ENCODE results near the gene EEF1E1.

Gene EEF1E1

DNA sequence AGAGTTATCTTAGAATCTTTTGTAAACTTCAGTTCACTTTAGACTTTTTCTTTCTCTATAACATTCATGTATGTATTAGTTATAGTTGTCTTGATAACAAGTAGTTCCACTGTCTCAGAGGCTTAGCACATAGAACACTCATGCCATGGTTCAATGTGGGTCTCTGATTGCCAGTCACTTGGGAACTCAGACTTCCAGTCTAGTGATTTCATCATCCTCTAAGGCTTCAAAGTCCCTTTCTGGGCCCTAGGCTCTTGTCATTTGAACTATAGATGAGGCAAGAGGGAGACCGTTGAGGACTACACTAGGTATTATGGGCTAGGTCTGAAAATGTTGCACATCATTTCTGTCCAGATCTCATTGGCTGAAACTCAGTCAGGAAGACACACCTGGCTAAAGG, 8.4 kb upstream of the EEF1E1 start:
- no peaks in the 10 kb centered on the region for H3K79me1 ChIP-seq (replicated peaks; ENCODE audit: low read length, poor library complexity, severe bottlenecking)
- H4K8ac ChIP-seq (ENCODE audit: low read length) = no peak overlapping the region
- H3K27ac ChIP-seq (ENCODE audit: low read length, poor library complexity, severe bottlenecking) = no peak overlapping the region
- H2BK120ac ChIP-seq (ENCODE audit: low read depth, low read length) = no peak overlapping the region
- H4K91ac ChIP-seq (ENCODE audit: low read length) = no peak overlapping the region
- no peaks in the 10 kb centered on the region for H3K36me3 ChIP-seq (ENCODE audit: control insufficient read depth in 1 of 2, insufficient read depth in 2 of 2, low read depth in 1 of 2, low read length in 2 of 2)
- no peak for DNase-seq
- no peak overlapping the region for H2AK5ac ChIP-seq (ENCODE audit: low read length, severe bottlenecking)
- H3K27me3 ChIP-seq (ENCODE audit: control insufficient read depth in 1 of 2, insufficient read depth in 1 of 2, low read length in 2 of 2) = peaks cover 0 to 8% of the 10 kb centered on the region in 2 experiments
- H3K23ac ChIP-seq (ENCODE audit: low read length in 2 of 2) = no peak overlapping the region
- no peak overlapping the region for H3K9ac ChIP-seq (ENCODE audit: low read length)
- no peak overlapping the region for H3K4ac ChIP-seq (ENCODE audit: low read depth in 1 of 2, low read length in 2 of 2)
- H3K4me3 ChIP-seq (ENCODE audit: insufficient read depth in 1 of 2, low read depth in 1 of 2, low read length in 2 of 2) = no peak overlapping the region
- no peak overlapping the region for H3K18ac ChIP-seq (ENCODE audit: low read depth in 1 of 2, low read length in 2 of 2)
- no peak overlapping the region for H3K4me2 ChIP-seq (ENCODE audit: low read length, poor library complexity, severe bottlenecking)
- H2BK5ac ChIP-seq (ENCODE audit: low read depth, low read length, poor library complexity, severe bottlenecking) = no peak overlapping the region
- no peak overlapping the region for H2AFZ ChIP-seq (ENCODE audit: low read depth, low read length)
- H2BK15ac ChIP-seq (ENCODE audit: low read depth, poor library complexity, severe bottlenecking) = no peak overlapping the region
- H2BK12ac ChIP-seq (ENCODE audit: low read length in 2 of 2) = no peak overlapping the region
- peaks cover 6% of the 10 kb centered on the region for H3K4me1 ChIP-seq (ENCODE audit: control insufficient read depth, insufficient read depth, low read depth, low read length)
- whole genome bisulfite sequencing = 95% methylated on average over 1 of the region's 1 CpG
- H3K9me3 ChIP-seq (ENCODE audit: control insufficient read depth, low read length) = peaks cover 3% of the 10 kb centered on the region
- H3K14ac ChIP-seq (ENCODE audit: low read length in 2 of 2) = no peak overlapping the region

DNA sequence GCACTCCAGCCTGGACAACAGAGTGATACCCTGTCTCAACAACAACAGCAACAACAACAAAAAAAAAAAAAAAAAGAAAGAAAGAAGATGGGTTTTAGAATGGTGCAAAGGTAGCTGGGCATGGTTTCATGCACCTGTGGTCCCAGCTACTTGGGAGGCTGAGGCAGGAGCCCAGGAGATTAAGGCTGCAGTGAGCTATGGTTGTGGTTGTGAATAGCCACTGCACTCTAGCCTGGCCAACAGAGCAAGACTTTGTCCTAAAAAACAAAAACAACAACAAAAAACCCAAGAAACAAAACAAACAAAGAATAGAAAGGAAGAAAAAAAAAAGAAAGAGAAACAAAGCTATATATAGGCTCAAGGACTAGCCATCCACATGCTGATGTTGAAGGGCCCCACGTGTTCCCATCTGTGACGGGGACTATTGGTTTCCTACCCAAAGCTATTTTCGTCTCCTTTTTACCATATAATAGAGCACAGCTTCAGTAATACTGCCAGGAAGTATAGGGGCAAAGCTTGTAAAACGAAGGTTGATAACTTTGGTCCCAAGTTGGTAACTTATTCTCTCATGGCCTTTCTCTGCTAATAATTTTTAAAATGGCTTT, 7.9 kb upstream of the EEF1E1 start:
- Histone ChIP-seq H3K79me1 (replicated peaks; ENCODE audit: low read length, poor library complexity, severe bottlenecking) (no peaks in the 10 kb centered on the region), H3K27ac (ENCODE audit: low read length, poor library complexity, severe bottlenecking) (no peak overlapping the region), H3K4me2 (ENCODE audit: low read length, poor library complexity, severe bottlenecking) (no peak overlapping the region), H2BK15ac (ENCODE audit: low read depth, poor library complexity, severe bottlenecking) (no peak overlapping the region), H3K36me3 (ENCODE audit: control insufficient read depth in 1 of 2, insufficient read depth in 2 of 2, low read depth in 1 of 2, low read length in 2 of 2) (no peaks in the 10 kb centered on the region), H3K23ac (ENCODE audit: low read length in 2 of 2) (no peak overlapping the region), H3K27me3 (ENCODE audit: control insufficient read depth in 1 of 2, insufficient read depth in 1 of 2, low read length in 2 of 2) (peaks cover 0 to 8% of the 10 kb centered on the region in 2 experiments), H3K9me3 (ENCODE audit: control insufficient read depth, low read length) (no peaks in the 10 kb centered on the region), H2AK5ac (ENCODE audit: low read length, severe bottlenecking) (no peak overlapping the region), H3K4me1 (ENCODE audit: control insufficient read depth, insufficient read depth, low read depth, low read length) (peaks cover 6% of the 10 kb centered on the region), H2AFZ (ENCODE audit: low read depth, low read length) (no peak overlapping the region), H3K9ac (ENCODE audit: low read length) (no peak overlapping the region), H2BK12ac (ENCODE audit: low read length in 2 of 2) (no peak overlapping the region), H4K8ac (ENCODE audit: low read length) (no peak overlapping the region), H3K14ac (ENCODE audit: low read length in 2 of 2) (no peak overlapping the region), H3K18ac (ENCODE audit: low read depth in 1 of 2, low read length in 2 of 2) (no peak overlapping the region), H3K4ac (ENCODE audit: low read depth in 1 of 2, low read length in 2 of 2) (no peak overlapping the region), H3K4me3 (ENCODE audit: insufficient read depth in 1 of 2, low read depth in 1 of 2, low read length in 2 of 2) (no peak overlapping the region), H2BK5ac (ENCODE audit: low read depth, low read length, poor library complexity, severe bottlenecking) (no peak overlapping the region), H2BK120ac (ENCODE audit: low read depth, low read length) (no peak overlapping the region), H4K91ac (ENCODE audit: low read length) (no peak overlapping the region)
- 92% methylated on average over 2 of the region's 4 CpGs for WGBS
- DNase-seq = no peak

DNA sequence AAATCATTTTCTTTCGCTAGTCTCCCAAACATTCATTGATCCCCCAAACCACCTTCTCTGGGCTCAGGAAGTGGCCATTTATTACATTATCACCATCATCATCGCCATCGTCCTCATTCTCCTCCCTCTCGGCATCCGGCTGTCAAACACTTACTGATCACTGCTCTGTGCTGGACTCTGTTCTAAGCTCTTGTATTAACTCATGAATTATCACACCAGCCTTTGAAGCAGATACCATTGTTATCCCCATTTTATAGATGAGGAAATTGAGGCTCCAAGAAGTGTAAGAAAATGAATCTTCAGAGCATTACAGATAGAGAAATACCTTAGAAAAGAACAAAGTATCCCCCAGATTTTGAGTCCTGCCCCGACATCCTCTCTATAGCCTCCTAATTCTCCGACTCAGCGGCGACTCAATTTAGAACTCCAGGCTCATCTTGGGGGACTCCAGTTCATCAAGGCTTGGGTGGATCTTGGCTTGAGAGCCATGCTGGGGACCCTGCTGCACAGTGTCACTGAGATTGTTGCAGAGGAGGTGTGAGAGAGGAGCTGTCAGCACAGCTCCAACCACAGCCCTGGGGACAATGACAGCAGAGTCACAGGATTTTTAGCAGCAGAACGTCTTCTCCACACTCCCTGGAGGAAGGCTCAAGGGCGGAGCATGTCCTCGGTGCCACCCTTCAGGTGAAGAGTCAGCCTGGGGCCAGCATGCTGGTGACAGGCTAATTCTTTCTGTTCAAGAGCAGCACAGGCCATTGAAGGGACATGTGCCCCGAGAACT, 6.6 kb upstream of the EEF1E1 start:
- Histone ChIP-seq H2BK120ac (ENCODE audit: low read depth, low read length) (peak overlapping the region; percentile 78), H4K91ac (ENCODE audit: low read length) (peak overlapping the region; percentile 37), H3K4me3 (ENCODE audit: insufficient read depth in 1 of 2, low read depth in 1 of 2, low read length in 2 of 2) (no peak overlapping the region), H2AK5ac (ENCODE audit: low read length, severe bottlenecking) (peak overlapping the region; percentile 21), H3K9ac (ENCODE audit: low read length) (no peak overlapping the region), H3K4me1 (ENCODE audit: control insufficient read depth, insufficient read depth, low read depth, low read length) (peaks cover 6% of the 10 kb centered on the region), H2BK12ac (ENCODE audit: low read length in 2 of 2) (peak overlapping the region; percentile 34 to 87), H3K27me3 (ENCODE audit: control insufficient read depth in 1 of 2, insufficient read depth in 1 of 2, low read length in 2 of 2) (peaks cover 0 to 8% of the 10 kb centered on the region in 2 experiments), H4K8ac (ENCODE audit: low read length) (peak overlapping the region; percentile 92), H2AFZ (ENCODE audit: low read depth, low read length) (no peak overlapping the region), H3K14ac (ENCODE audit: low read length in 2 of 2) (no peak overlapping the region), H3K9me3 (ENCODE audit: control insufficient read depth, low read length) (no peaks in the 10 kb centered on the region), H3K4ac (ENCODE audit: low read depth in 1 of 2, low read length in 2 of 2) (peak overlapping the region; percentile 3 to 21), H3K79me1 (replicated peaks; ENCODE audit: low read length, poor library complexity, severe bottlenecking) (no peaks in the 10 kb centered on the region), H3K23ac (ENCODE audit: low read length in 2 of 2) (no peak overlapping the region), H2BK5ac (ENCODE audit: low read depth, low read length, poor library complexity, severe bottlenecking) (no peak overlapping the region), H2BK15ac (ENCODE audit: low read depth, poor library complexity, severe bottlenecking) (no peak overlapping the region), H3K18ac (ENCODE audit: low read depth in 1 of 2, low read length in 2 of 2) (peak overlapping the region; percentile 59 to 87), H3K4me2 (ENCODE audit: low read length, poor library complexity, severe bottlenecking) (no peak overlapping the region), H3K36me3 (ENCODE audit: control insufficient read depth in 1 of 2, insufficient read depth in 2 of 2, low read depth in 1 of 2, low read length in 2 of 2) (no peaks in the 10 kb centered on the region), H3K27ac (ENCODE audit: low read length, poor library complexity, severe bottlenecking) (peak overlapping the region; percentile 88)
- peak; percentile 7 for DNase-seq
- WGBS = 57% methylated on average over 13 of the region's 13 CpGs

DNA sequence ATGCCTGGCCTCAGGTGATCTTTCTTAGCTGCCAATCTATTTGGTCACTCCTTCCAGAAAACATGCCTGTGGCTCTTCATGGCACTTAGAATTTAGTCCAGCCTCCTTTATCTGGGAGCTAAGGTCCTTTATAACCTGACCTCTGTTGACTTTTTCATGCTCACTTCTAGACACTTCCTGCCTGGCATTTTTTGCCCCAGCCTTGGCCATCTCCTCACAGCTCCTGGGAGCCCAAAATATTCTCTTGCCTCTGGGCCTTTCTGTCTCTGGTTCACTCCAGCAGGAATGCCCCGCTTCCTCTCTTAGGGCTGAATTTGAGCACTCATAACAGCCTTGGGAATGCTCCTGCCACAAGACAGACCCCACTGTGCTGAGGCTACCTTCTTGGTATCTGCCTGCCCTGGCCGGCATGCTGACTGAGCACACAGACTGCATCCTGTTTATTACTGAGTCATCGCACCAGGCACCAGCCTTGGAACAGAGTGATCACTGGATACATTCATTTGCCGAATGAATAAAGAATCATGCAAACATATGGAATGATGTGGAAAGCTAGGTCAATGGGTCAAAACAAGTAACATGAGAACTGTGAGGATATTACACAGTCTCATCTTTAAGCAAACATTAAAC, 5.8 kb upstream of the EEF1E1 start:
- DNase-seq = peak; percentile 95
- Histone ChIP-seq H3K9me3 (ENCODE audit: control insufficient read depth, low read length) (no peaks in the 10 kb centered on the region), H3K4me3 (ENCODE audit: insufficient read depth in 1 of 2, low read depth in 1 of 2, low read length in 2 of 2) (no peak overlapping the region), H4K8ac (ENCODE audit: low read length) (peak overlapping the region; percentile 82), H2BK120ac (ENCODE audit: low read depth, low read length) (peak overlapping the region; percentile 71), H2AK5ac (ENCODE audit: low read length, severe bottlenecking) (no peak overlapping the region), H3K4ac (ENCODE audit: low read depth in 1 of 2, low read length in 2 of 2) (peak overlapping the region in 1 of 2 experiments; percentile 94), H3K14ac (ENCODE audit: low read length in 2 of 2) (no peak overlapping the region), H3K79me1 (replicated peaks; ENCODE audit: low read length, poor library complexity, severe bottlenecking) (no peaks in the 10 kb centered on the region), H2BK12ac (ENCODE audit: low read length in 2 of 2) (peak overlapping the region; percentile 20 to 54), H2AFZ (ENCODE audit: low read depth, low read length) (no peak overlapping the region), H2BK5ac (ENCODE audit: low read depth, low read length, poor library complexity, severe bottlenecking) (no peak overlapping the region), H3K36me3 (ENCODE audit: control insufficient read depth in 1 of 2, insufficient read depth in 2 of 2, low read depth in 1 of 2, low read length in 2 of 2) (no peaks in the 10 kb centered on the region), H3K4me2 (ENCODE audit: low read length, poor library complexity, severe bottlenecking) (peak overlapping the region; percentile 27), H3K23ac (ENCODE audit: low read length in 2 of 2) (no peak overlapping the region), H2BK15ac (ENCODE audit: low read depth, poor library complexity, severe bottlenecking) (no peak overlapping the region), H3K4me1 (ENCODE audit: control insufficient read depth, insufficient read depth, low read depth, low read length) (peaks cover 6% of the 10 kb centered on the region), H3K27ac (ENCODE audit: low read length, poor library complexity, severe bottlenecking) (peak overlapping the region; percentile 88), H3K27me3 (ENCODE audit: control insufficient read depth in 1 of 2, insufficient read depth in 1 of 2, low read length in 2 of 2) (peaks cover 0 to 8% of the 10 kb centered on the region in 2 experiments), H3K9ac (ENCODE audit: low read length) (no peak overlapping the region), H3K18ac (ENCODE audit: low read depth in 1 of 2, low read length in 2 of 2) (peak overlapping the region; percentile 37 to 64), H4K91ac (ENCODE audit: low read length) (peak overlapping the region; percentile 70)
- WGBS = 0% methylated on average over 3 of the region's 4 CpGs
